ENCODE data around the gene OR8G1.

- TF ChIP-seq ZNF629 (tag by site-specific recombination; IDR thresholded peaks at IDR 0.05) (no peak), ZBTB8A (tag by site-specific recombination; IDR thresholded peaks at IDR 0.05) (no peak), CTCF (tag by site-specific recombination; IDR thresholded peaks at IDR 0.05) (no peak), YY1 (tag by site-specific recombination; IDR thresholded peaks at IDR 0.05) (no peak), ZNF677 (tag by site-specific recombination; IDR thresholded peaks at IDR 0.05) (no peak), ZBTB17 (tag by site-specific recombination; IDR thresholded peaks at IDR 0.05) (no peak), ZBTB11 (tag by site-specific recombination; conservative IDR thresholded peaks at IDR 0.05; ENCODE audit: low read depth) (no peak), ZNF449 (tag by site-specific recombination; IDR thresholded peaks at IDR 0.05) (no peak), KLF1 (tag by site-specific recombination; IDR thresholded peaks at IDR 0.05) (no peak), ZNF621 (tag by site-specific recombination; IDR thresholded peaks at IDR 0.05) (no peak)
These were observed 7.5 kb upstream of the OR8G1 start for GRCh38 chr11:124233376-124233775.
